ENCODE results near the gene CRIM1. TPM values are rescaled to one million over a fixed set of nuclear protein-coding genes. Genes with fewer than 3 reads are reported as not detected.

Gene CRIM1
- total RNA-seq, 6 experiments from 2014 or later = 731 to 946 (median 839) TPM

DNA sequence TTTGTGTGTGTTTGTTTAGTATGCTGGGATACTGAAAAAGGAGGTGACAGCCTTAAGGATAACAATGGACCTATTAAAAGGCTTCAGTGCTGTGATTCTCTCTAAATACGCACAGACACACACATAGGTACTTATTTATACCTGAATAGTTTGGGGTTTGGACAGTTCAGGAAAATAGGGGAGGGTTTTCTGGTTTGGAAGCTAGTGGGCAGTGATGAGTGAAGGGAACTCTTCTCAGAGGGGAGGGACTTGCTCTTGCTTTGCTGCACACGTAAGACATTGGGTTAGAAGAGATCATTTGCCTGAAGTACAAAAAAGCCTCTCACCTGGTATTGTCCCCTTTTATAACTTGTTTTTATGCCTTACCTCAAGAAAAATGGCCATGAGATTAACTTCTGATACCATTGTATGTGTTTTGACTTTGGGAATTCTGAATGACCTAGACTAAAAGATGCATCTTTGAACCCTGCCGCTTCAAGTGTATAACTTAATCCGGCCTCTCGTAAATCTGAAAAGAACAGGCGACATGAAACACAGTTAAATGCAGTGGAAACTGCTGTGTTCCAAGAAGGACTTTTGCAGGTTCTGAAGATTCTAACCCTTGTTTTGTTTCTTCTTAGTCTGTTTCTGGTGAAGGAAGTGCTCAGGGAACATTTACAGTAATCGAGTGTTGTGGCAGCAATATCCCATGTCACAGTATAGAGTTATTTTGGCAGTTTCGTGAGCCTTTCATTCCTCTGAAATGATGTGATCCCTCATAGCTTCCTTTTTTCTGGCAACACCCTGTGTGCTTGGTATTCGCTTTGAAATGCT lies 2.5 kb downstream of the CRIM1 start:
- Mint-ChIP-seq H3K4me3 (peak overlapping the region; percentile 99), H3K4me1 (ENCODE audit: low read depth) (peaks cover 65% of the 10 kb centered on the region), H3K27me3 (ENCODE audit: insufficient read depth) (peaks cover 13% of the 10 kb centered on the region), H3K9me3 (peaks cover 8% of the 10 kb centered on the region), H3K36me3 (ENCODE audit: low read depth) (peaks cover 60% of the 10 kb centered on the region), H3K27ac (peak overlapping the region; percentile 98)
- TF ChIP-seq, protein P1, sequence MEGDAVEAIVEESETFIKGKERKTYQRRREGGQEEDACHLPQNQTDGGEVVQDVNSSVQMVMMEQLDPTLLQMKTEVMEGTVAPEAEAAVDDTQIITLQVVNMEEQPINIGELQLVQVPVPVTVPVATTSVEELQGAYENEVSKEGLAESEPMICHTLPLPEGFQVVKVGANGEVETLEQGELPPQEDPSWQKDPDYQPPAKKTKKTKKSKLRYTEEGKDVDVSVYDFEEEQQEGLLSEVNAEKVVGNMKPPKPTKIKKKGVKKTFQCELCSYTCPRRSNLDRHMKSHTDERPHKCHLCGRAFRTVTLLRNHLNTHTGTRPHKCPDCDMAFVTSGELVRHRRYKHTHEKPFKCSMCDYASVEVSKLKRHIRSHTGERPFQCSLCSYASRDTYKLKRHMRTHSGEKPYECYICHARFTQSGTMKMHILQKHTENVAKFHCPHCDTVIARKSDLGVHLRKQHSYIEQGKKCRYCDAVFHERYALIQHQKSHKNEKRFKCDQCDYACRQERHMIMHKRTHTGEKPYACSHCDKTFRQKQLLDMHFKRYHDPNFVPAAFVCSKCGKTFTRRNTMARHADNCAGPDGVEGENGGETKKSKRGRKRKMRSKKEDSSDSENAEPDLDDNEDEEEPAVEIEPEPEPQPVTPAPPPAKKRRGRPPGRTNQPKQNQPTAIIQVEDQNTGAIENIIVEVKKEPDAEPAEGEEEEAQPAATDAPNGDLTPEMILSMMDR (IDR thresholded peaks at IDR 0.05) = peak; percentile 74
- peak; percentile 76 for DNase-seq

DNA sequence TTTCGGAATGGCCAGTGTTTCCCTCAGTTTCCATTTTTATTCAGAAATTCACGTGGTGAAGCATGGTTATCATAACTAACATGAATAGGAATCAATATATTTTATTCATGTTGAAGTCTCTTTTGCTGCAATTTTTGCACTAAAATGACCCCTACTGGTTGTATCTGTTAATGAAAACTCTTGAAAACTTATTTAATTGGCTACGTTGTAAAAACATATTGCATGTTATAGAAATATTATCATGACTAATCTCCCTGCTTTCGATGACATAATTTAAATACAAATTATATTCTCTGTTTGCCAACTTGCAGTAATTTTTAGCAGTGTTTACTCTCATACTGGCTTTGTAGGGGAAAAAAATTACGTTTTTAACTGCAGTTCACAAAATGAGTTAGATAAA lies 3.5 kb downstream of the CRIM1 start:
- H3K27me3 Mint-ChIP-seq (ENCODE audit: insufficient read depth) = peaks cover 13% of the 10 kb centered on the region
- peaks cover 65% of the 10 kb centered on the region for H3K4me1 Mint-ChIP-seq (ENCODE audit: low read depth)
- peaks cover 61% of the 10 kb centered on the region for H3K36me3 Mint-ChIP-seq (ENCODE audit: low read depth)
- DNase-seq = no peak
- peak overlapping the region; percentile 99 for H3K4me3 Mint-ChIP-seq
- peaks cover 8% of the 10 kb centered on the region for H3K9me3 Mint-ChIP-seq
- TF ChIP-seq, protein P1 (IDR thresholded peaks at IDR 0.05) = peak; percentile 80
- H3K27ac Mint-ChIP-seq = peak overlapping the region; percentile 98

DNA sequence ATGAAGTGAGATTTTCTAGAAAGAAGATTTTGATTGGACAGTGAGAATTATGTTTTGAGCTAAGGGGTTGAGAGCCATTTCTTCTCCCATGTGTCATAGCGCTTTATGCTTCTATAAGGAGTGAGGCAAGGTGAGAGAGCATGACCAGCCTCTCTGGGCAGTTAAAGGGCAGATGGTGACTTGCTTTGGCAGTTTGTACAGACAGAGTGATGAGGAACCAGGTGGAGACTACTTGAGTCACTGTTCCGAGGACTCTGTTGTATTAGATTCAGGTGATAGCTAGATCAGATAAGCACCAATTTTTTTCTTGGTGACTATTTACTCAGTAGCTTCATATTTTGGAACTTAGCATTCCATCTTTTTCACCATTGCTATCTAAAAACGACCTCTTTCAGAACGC lies 4.5 kb downstream of the CRIM1 start:
- H3K27me3 Mint-ChIP-seq (ENCODE audit: insufficient read depth) = peaks cover 12% of the 10 kb centered on the region
- peaks cover 66% of the 10 kb centered on the region for H3K4me1 Mint-ChIP-seq (ENCODE audit: low read depth)
- TF ChIP-seq, protein P1 (IDR thresholded peaks at IDR 0.05) = no peak
- H3K9me3 Mint-ChIP-seq = peaks cover 8% of the 10 kb centered on the region
- H3K27ac Mint-ChIP-seq = peak overlapping the region; percentile 98
- H3K4me3 Mint-ChIP-seq = peak overlapping the region; percentile 99
- DNase-seq = no peak
- peaks cover 55% of the 10 kb centered on the region for H3K36me3 Mint-ChIP-seq (ENCODE audit: low read depth)

DNA sequence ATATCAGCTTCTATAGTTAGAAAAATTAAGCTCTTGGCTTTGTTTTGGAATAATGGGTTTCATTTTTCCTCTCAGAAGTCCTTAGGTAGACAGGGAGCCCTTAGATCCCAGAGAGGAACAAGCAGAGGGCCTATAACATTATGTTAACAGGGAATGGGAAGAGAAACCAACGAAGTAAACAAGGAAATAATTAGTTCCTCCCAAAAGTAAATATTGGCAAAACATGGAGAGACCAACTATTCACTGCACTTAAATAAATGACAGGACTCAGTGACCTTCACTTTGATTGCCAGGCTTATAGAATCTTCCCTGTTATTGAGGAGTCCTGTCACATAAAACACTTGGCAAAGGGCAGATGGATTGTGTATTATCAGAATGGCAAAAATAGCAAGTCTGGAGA lies 5.3 kb downstream of the CRIM1 start:
- TF ChIP-seq, protein P1 (IDR thresholded peaks at IDR 0.05) = no peak
- peaks cover 74% of the 10 kb centered on the region for H3K4me1 Mint-ChIP-seq (ENCODE audit: low read depth)
- H3K27ac Mint-ChIP-seq = peak overlapping the region; percentile 98
- DNase-seq = no peak
- peak overlapping the region; percentile 99 for H3K4me3 Mint-ChIP-seq
- peaks cover 8% of the 10 kb centered on the region for H3K9me3 Mint-ChIP-seq
- H3K27me3 Mint-ChIP-seq (ENCODE audit: insufficient read depth) = peaks cover 14% of the 10 kb centered on the region
- peaks cover 57% of the 10 kb centered on the region for H3K36me3 Mint-ChIP-seq (ENCODE audit: low read depth)

DNA sequence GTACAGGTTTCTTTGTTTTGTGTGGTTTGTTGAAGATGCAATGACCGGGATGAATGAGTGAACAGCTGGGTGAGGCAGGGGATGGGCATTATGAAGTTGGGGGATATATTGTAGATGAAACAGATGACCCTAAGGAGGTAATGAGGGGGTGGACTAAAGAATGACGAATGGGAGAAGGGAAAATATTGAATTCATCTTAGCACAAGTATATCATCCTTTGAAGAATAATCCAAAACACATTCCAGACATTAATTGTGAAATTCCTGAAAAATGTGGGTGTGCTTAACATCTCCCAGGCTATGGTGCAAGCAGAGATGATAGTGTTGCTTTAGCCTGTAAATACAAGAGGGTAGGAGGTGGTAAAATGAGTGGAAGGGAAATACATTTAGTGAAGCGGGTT lies 5.8 kb downstream of the CRIM1 start:
- Mint-ChIP-seq H3K4me3 (peak overlapping the region; percentile 99), H3K4me1 (ENCODE audit: low read depth) (peaks cover 79% of the 10 kb centered on the region), H3K27ac (peak overlapping the region; percentile 98), H3K36me3 (ENCODE audit: low read depth) (peaks cover 63% of the 10 kb centered on the region), H3K9me3 (peaks cover 8% of the 10 kb centered on the region), H3K27me3 (ENCODE audit: insufficient read depth) (peaks cover 14% of the 10 kb centered on the region)
- TF ChIP-seq, protein P1 (IDR thresholded peaks at IDR 0.05) = no peak
- DNase-seq = no peak

Measured in HFFc6 (cell line).